Astrocyte (in vitro differentiated cells and primary cell): Measurements from ENCODE around the gene OSCP1.

ENCODE experiments used
- EZH2 ChIP-seq: IDR thresholded peaks from 2 replicates; pipeline ENCODE4 v1.6.1; 2012; ENCODE audit warnings: mild to moderate bottlenecking, low read length, inconsistent platforms; ENCODE audit not compliant: insufficient read depth
- TF ChIP-seq, protein P1 (sequence below): IDR thresholded peaks from 2 replicates; pipeline ENCODE4 v1.5.1; 2011; ENCODE audit warnings: low read depth, mild to moderate bottlenecking, inconsistent platforms, low read length, moderate library complexity; ENCODE audit not compliant: insufficient read depth

- TF ChIP-seq, protein P1, sequence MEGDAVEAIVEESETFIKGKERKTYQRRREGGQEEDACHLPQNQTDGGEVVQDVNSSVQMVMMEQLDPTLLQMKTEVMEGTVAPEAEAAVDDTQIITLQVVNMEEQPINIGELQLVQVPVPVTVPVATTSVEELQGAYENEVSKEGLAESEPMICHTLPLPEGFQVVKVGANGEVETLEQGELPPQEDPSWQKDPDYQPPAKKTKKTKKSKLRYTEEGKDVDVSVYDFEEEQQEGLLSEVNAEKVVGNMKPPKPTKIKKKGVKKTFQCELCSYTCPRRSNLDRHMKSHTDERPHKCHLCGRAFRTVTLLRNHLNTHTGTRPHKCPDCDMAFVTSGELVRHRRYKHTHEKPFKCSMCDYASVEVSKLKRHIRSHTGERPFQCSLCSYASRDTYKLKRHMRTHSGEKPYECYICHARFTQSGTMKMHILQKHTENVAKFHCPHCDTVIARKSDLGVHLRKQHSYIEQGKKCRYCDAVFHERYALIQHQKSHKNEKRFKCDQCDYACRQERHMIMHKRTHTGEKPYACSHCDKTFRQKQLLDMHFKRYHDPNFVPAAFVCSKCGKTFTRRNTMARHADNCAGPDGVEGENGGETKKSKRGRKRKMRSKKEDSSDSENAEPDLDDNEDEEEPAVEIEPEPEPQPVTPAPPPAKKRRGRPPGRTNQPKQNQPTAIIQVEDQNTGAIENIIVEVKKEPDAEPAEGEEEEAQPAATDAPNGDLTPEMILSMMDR: no peak
- no peak for TF ChIP-seq EZH2
Measured at GRCh38 chr1:36406440-36406839, 43.8 kb downstream of the OSCP1 start.
